NCI-H128 (cell line): ENCODE results near the gene HS3ST1.
"Not testable (repeated sequence)": the region's sequence is repeated elsewhere in the genome, so short reads cannot be mapped to it uniquely, and the experiment has no call there.

Experiments
- DNase-seq: peaks from one replicate; lab custom pipeline; 2025; ENCODE audit not compliant: unreplicated experiment; lab: John Stamatoyannopoulos, UW

HS3ST1 gene

DNA sequence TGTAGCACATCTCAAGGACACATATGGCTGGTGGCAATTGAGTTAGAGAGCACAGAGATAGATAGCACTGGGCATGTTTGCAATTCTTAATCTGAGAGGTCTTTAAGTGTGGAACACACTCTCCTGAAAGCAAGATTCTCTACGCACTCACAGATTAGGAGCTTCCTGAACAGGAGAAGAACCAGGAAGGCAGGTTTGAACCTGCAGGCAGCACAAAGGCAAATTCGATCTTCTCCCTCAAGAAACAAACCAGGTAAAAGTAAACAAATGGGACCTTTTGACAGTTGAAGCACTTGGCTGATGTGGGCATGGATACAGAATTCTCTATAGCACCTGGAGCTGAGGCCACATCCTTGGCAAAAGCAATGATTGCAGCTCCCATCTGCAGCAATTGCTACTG is 24.3 kb downstream of the HS3ST1 start:
- DNase-seq = no peak

DNA sequence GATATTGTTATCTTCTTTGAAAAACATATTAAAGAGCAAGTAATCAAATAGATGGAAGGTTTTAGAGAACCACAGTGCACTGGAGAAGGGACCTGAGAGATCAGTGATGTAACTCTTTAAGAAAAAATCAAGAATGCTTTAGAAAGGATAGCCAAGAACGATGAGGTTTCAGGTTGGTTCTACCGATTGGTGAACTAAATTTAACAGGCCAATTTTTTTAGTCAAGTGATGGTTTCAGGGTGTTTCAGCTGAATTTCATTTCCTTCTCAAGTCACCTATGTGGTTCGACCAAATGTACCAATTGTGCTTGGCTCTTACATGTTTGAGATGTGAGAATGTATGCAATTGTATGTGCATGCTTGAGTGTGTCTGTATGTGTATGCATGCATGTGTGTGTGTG is 26.5 kb downstream of the HS3ST1 start:
- DNase-seq = no peak

DNA sequence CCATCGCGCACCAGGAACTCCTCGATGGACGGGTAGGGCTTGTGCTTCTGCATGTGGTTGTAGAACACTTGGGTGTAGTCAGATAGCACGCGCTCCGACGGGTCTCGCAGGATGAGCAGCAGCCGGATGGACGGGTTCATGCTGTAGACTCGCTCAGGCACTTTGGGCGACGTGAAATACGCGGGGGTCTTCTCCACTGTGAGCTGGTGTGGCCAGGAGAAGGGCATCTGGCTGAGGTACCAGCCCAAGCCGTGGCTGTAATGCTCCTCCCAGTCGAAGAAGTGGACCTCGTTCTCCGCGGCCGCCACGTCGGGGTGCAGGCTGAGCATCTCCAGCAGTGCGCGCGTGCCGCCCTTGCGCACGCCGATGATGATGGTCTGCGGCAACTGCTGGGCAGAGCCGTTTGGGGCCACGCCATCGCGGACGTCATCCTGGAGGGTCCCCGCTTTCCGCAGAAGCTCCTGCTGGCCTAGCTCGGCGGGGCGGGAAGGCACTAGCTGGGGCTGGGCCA is 29.2 kb downstream of the HS3ST1 start:
- no peak for DNase-seq

DNA sequence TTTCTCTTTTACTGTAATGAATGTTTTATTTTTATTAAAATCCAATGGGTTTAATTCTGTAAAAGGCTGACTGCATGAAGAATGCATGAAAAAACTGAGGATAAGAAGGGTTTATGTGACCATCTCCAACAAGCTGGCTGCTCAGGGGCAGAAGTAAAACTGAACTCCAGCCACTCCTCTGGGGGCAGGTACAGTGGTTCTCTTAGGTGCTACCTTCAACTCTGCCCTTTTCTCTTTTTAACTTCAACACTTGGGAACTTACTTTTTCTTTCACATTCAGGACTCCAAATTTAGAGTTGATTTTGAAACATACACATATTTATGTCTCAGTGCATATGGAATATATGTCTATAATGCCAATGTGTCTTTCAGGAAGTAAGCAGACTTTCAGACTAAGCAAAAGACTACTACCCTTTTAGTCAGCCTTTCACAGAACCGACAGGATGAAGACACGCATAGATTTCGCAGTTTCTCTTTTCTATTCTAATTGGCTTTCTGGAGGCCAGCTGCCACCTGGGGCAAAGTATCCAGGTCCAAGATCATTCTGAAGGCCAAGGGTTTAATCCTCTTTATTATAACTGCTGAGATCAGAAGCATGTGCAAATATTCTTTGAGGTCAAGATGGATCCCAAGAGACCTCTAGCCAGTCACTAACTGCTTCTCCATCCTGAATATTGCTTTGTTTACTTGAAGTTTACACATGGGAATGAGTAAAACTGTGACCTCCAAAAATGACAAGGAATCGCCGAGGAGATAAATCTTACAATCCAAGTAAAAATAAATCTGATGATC is 30.7 kb downstream of the HS3ST1 start:
- DNase-seq = no peak

DNA sequence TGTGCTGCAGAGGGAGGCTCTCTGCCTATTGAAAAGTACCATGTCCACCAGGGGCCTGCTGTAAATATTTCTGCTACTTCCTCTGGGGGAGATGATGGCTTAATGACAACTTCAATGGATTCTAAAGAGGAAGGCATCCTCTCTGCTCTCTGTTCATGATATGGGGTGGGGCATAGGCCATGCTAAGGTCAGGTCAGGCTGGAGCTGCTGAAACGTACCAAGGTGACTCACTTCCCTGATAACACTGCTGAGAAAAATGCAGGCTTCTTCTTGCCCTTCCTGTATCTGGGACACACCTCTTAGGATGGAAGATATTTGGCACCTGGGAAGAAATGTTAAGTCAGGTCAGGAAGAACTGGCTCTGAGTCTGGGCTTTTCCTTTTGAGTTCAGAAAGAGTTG is 31.5 kb downstream of the HS3ST1 start:
- DNase-seq = no peak

DNA sequence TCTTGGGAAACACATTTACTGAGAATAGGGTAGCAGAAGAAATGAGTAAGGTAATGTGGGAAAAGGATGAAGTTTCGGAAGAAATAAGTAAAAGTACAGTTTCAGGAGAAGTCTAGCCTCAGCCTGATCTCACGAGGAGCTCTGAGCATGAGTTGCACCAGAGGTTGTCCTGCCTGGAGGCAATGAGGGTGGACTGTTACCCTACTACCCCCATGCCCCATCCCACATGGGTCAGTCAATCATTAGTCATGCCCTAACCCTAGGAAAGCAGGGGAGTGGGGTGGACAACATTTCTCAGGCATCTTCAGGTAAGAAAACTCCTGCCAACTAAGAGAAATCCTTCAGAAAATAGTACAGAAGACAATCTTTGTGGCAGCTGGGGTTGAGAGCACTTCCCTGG is 35.1 kb downstream of the HS3ST1 start:
- DNase-seq = no peak

DNA sequence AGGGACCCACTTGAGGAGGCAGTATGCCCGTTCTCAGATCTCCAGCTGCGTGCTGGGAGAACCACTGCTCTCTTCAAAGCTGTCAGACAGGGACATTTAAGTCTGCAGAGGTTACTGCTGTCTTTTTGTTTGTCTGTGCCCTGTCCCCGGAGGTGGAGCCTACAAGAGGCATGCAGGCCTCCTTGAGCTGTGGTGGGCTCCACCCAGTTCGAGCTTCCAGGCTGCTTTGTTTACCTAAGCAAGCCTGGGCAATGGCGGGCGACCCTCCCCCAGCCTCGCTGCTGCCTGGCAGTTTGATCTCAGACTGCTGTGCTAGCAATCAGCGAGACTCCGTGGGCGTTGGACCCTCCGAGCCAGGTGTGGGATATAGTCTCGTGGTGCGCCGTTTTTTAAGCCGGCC is 44.6 kb downstream of the HS3ST1 start:
- not testable (repeated sequence) for DNase-seq

DNA sequence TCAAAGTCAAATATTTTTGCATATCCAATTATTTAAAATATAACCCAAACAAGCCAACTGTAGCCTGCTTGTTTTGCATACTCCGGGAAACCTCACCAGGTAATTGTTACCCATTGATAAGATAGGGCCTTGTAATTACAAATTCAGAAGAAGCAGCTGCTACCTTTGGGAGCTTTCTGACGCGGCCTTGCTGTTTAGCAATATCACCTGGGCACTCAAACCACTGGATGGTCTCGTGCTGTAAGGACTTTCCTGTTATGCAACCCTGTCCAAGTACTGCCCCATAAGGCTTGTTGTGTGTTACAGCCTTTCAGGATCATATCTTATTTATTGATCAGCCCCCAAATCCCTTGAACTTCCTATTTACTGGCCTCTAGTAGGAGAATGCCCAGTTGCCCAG is 52.1 kb downstream of the HS3ST1 start:
- DNase-seq = no peak

DNA sequence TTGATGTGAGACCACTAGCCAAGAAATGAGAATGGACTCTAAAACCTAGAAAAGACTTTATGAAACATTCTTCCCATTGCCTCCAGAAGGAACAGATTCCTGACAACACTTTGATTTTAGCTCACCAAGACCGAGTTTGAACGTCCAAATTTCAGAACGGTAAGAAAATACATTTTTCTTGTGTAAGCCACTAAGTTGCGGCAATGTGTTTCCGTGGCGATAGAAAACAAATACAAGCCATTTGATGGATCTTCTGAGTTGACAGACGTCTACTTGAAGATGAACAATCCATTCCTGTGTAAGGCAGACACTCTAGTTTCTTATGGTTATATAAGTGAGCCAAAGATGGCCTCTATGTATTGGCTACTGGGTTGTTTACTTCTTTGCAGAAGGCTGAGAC is 52.5 kb downstream of the HS3ST1 start:
- DNase-seq = no peak

DNA sequence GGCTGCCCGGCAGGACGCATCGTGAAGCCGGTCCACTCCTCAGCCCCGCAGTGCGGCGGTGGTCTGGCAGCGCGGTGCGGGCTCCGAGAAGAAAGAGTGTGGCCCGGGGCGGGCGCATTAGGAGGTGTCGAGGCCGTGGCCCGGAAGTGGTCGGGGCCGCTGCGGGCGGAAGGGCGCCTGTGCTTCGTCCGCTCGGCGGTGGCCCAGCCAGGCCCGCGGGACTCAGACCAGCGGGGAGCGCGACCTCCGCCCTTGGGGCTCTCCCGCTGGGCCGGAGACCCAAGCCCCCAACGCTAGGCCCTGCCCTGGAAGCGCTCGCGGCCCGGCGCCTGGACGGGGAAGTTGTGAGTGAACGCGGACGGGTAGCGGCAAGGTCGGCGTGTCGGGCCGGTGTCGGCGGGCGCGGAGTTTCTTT is 60.0 kb downstream of the HS3ST1 start:
- no peak for DNase-seq

DNA sequence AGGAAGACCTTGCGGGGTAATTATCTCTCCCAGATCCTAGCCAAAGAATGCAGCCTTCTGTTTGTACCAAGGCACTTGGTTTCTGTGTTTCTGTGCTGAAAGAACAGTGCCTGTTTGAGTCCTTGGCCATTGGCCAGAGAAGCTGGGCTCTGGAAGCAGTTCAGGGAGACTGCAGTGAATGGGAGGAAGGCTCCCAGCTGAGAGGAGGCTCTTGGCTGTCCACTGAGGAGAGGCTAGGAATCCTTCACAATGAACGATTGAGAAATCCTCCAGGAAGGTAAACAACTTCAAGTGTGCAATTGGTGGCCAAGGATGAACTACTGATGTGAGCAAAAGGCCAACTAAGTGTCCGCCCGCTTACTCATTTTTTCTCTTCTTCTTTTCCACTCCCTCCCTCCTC is 61.3 kb downstream of the HS3ST1 start:
- DNase-seq = no peak

DNA sequence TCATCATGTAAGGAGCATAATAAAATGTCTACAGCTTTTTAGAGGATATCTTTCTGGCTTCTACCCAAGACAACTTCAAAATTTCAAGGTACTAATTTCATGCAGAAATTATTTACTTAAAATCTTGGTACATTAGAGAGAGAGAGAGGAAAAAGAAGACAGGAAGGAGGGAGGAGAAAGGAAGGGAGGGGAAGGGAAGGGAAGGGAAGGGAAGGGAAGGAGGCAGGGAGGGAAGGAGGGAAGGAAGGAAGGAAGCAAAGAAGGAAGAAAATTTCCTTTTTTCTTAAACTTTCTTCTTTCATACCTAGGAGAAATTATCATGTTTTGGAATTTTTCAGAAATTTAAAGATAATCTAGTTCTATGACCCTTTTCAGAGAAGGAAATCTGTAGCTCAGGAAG is 61.8 kb downstream of the HS3ST1 start:
- DNase-seq = no peak

DNA sequence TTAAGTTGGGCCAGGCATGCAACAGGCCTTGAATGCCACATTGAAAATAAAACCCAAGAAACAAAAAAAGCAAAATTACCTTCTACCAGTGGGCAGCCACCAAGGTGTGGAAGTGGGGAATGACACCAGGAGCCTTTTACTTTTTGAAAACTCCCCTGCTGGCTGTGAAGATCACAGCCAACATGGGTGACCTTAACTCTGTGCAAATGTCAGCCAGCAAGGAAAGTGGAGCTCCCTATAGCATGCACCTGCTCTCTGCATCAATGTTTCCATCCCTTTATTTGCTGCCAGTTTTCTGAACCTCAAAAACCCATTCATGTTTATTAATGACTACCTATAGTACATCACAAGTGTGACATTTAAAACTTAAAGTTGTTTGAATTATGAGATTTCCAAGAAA is 63.7 kb downstream of the HS3ST1 start:
- DNase-seq = no peak

DNA sequence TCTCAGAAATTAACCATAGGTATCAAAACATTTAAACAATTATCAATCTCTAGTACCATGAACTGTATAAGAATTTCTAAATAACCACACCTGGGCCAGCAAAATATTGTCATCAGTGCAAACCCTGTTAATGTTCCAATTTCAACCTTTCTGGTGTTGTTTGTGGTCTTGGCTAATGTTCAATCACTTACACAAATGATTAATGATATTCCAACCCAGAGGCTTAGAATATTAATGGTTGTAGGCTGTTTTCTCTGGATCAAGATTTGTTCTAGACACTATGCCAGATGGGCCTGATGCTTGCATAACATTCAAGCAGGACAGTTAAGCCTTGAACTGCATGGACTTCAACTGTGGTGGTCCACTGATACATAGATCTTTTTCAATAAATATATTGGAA is 69.1 kb downstream of the HS3ST1 start:
- no peak for DNase-seq

DNA sequence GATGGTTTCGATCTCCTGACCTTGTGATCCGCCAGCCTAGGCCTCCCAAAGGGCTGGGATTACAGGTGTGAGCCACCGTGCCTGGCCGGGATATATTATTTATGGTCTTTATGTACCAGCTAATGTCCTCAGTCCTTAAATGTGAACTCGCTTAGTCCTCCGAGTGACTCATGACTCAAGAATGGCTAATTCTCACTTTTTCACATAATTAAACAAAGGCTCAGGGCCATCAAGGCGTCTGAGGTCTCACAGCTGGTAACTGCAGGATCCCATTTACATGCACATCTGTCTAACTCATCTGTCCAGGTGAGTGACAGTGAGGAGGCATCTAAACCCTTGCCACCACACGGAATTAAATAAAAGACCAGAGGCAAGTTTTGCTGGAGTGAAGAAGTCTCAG is 73.5 kb downstream of the HS3ST1 start:
- no peak for DNase-seq

DNA sequence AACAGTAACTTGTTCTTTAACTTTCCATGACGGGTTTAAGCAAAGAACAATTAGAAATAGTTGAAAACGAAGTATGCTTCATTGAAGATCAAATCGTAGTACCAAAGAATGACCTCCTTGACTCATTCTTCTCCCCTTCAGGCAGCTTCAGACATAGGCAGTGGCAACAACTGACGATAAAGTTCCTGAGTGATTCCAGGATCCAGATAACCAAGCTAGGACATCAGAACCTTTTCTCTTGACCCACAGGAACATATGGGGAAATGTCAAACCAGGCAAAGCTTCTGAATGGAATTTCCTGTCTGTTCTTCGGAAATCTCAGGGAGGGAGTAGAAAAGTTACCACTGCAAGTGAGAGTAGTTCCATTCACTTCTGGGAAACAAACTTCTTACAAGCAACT is 74.2 kb downstream of the HS3ST1 start:
- DNase-seq = no peak

DNA sequence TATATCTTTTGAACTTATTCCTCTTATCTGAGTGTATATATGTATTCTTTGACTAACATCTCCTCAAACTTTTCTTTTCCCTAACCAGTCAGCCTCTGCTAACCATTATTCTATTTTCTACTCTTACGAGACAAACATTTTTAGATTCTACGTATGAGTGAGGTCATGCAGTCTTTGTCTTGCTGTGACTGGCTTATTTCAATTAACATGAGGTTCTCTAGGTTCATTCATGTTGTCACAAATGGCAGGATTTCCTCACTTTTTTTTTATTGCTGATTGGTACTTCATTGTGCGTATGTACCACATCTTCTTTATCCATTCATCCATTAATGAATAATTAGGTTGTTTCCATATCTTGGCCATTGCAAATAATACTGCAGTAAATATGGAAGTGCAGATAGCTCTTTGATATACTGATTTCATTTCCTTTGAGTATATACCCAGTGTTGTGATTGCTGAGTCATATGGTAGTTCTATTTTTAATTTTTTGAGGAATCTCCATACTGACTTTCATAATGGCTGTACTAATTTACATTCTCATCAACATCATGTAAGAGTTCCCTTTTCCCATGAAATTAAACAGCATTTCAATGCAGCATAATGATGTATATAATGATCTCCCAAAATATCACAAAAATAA is 80.1 kb downstream of the HS3ST1 start:
- DNase-seq = no peak

DNA sequence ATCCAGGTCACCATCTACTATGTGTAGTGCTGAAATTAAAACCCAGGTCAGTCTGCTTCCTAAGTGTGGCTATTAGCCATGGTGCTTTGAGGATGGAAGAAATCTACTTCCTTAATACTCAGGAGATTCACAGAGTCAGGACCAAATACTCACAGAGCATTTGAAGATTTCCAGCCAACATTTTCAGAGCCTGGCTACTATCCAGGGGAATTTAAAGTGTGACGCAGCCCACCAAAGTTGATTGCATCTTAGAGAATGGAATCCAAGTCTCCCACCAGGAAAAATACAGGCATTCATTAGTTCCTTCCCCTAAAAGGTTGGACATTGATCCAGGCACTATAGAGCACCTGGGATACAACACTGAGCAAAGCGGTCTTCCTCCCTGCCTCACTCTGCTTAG is 83.8 kb downstream of the HS3ST1 start:
- DNase-seq = no peak

DNA sequence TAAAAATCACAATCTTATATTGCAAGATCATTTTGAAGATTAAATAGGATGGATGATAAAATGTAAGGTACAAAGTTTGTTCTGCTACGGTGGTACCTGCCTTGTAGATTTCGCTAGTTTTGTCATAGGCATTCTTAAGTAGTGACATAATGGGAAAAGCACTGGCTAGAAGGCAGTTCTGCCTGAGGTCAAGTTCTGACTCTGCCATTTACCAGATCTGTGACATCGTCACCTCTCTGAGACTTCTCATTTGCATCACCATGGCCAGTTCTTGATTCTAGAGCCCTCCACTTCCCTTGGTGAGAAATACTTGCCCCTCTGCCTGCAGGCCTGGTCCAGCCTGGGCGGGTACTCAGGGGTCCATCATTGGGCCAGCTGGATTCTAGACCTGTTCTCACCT is 85.2 kb downstream of the HS3ST1 start:
- DNase-seq = no peak
